ENCODE results near the gene MAP3K9.

- TF ChIP-seq TBP (IDR thresholded peaks at IDR 0.05; ENCODE audit: low read depth, low read length), result no peak
- no peak for TF ChIP-seq POLR2A (IDR thresholded peaks at IDR 0.05; ENCODE audit: control extremely low read depth in 1 of 2, low read depth in 2 of 2, low read length in 2 of 2)
- TF ChIP-seq, protein P1, sequence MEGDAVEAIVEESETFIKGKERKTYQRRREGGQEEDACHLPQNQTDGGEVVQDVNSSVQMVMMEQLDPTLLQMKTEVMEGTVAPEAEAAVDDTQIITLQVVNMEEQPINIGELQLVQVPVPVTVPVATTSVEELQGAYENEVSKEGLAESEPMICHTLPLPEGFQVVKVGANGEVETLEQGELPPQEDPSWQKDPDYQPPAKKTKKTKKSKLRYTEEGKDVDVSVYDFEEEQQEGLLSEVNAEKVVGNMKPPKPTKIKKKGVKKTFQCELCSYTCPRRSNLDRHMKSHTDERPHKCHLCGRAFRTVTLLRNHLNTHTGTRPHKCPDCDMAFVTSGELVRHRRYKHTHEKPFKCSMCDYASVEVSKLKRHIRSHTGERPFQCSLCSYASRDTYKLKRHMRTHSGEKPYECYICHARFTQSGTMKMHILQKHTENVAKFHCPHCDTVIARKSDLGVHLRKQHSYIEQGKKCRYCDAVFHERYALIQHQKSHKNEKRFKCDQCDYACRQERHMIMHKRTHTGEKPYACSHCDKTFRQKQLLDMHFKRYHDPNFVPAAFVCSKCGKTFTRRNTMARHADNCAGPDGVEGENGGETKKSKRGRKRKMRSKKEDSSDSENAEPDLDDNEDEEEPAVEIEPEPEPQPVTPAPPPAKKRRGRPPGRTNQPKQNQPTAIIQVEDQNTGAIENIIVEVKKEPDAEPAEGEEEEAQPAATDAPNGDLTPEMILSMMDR (IDR thresholded peaks at IDR 0.05; ENCODE audit: control extremely low read depth in 1 of 3, insufficient read depth in 1 of 3, low read depth in 1 of 3, low read length in 3 of 3), result no peak
- no peak for TF ChIP-seq POLR2AphosphoS5 (IDR thresholded peaks at IDR 0.05; ENCODE audit: low read depth, low read length)
- TF ChIP-seq JUND (IDR thresholded peaks at IDR 0.05; ENCODE audit: low read length), result no peak
- no peak for TF ChIP-seq EZH2 (IDR thresholded peaks at IDR 0.05; ENCODE audit: low read depth, low read length, severe bottlenecking)
- TF ChIP-seq MAFK (IDR thresholded peaks at IDR 0.05; ENCODE audit: low read depth, low read length), result no peak
- TF ChIP-seq ZNF274 (IDR thresholded peaks at IDR 0.05; ENCODE audit: borderline replicate concordance, extremely low read depth, low read length), result no peak
- no peak for TF ChIP-seq MAX (IDR thresholded peaks at IDR 0.05)
- TF ChIP-seq YY1 (IDR thresholded peaks at IDR 0.05; ENCODE audit: low read depth, low read length), result no peak
Observed at GRCh38 chr14:70796551-70796950, 12.8 kb downstream of the MAP3K9 start.

All from H1 (cell line).